Measurements from ENCODE around the gene ARHGEF16. TPM values are rescaled to one million over a fixed set of nuclear protein-coding genes. Genes with fewer than 3 reads are reported as not detected.

The ARHGEF16 gene
- total RNA-seq, 1 experiment from 2014 or later = 11.2 TPM

DNA sequence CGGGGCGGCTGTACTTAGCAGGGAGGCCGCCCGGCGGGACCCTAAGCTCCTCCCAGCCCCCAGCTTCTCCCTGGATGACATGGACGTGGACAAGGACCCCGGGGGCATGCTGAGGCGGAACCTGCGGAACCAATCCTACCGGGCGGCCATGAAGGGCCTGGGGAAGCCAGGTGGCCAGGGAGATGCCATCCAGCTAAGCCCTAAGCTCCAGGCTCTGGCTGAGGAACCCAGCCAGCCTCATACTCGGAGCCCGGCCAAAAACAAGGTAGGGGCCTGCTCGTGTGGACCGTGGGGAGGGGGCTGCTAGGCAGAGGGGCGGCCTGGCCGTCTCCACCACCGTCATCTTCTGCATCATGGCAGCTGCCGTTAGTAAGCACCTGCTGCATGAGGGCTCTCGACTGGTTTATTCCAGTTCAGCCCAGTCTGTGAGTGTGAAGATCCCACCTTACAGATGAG, 9.0 kb downstream of the ARHGEF16 start:
- Histone ChIP-seq H3K27ac (ENCODE audit: low read depth, low read length, poor library complexity, severe bottlenecking) (no peak overlapping the region), H3K4me1 (ENCODE audit: insufficient read depth, low read length, poor library complexity, severe bottlenecking) (no peaks in the 10 kb centered on the region), H3K36me3 (ENCODE audit: insufficient read depth, low read length, poor library complexity, severe bottlenecking) (no peaks in the 10 kb centered on the region), H3K9me3 (ENCODE audit: low read depth, low read length, poor library complexity, severe bottlenecking) (no peaks in the 10 kb centered on the region), H3K27me3 (replicated peaks; ENCODE audit: insufficient read depth, low read depth, low read length, poor library complexity) (no peaks in the 10 kb centered on the region), H3K4me3 (ENCODE audit: low read depth, low read length, poor library complexity, severe bottlenecking) (no peak overlapping the region)
- BruUV-seq (replicated peaks) = no TSS peak
- POLR2A ChIA-PET (ENCODE audit: low non-redundant PET) = no interaction called here
- no peak for DNase-seq (ENCODE audit: low spot score)
- CTCF ChIA-PET = interaction anchor here (1.1 kb wide), 1 partner anchor 10 kb away, joined by 5 read pairs; no protein-coding TSS in a partner anchor
- intact Hi-C loops (cut with micrococcal nuclease; ENCODE audit: unreplicated experiment) = no loop called here
- TF ChIP-seq, protein P1, sequence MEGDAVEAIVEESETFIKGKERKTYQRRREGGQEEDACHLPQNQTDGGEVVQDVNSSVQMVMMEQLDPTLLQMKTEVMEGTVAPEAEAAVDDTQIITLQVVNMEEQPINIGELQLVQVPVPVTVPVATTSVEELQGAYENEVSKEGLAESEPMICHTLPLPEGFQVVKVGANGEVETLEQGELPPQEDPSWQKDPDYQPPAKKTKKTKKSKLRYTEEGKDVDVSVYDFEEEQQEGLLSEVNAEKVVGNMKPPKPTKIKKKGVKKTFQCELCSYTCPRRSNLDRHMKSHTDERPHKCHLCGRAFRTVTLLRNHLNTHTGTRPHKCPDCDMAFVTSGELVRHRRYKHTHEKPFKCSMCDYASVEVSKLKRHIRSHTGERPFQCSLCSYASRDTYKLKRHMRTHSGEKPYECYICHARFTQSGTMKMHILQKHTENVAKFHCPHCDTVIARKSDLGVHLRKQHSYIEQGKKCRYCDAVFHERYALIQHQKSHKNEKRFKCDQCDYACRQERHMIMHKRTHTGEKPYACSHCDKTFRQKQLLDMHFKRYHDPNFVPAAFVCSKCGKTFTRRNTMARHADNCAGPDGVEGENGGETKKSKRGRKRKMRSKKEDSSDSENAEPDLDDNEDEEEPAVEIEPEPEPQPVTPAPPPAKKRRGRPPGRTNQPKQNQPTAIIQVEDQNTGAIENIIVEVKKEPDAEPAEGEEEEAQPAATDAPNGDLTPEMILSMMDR (conservative IDR thresholded peaks at IDR 0.05; ENCODE audit: low read depth, low read length) = no peak
- no peak for TF ChIP-seq EZH2 (IDR thresholded peaks at IDR 0.05; ENCODE audit: borderline replicate concordance, low read depth, low read length, poor library complexity, severe bottlenecking)

DNA sequence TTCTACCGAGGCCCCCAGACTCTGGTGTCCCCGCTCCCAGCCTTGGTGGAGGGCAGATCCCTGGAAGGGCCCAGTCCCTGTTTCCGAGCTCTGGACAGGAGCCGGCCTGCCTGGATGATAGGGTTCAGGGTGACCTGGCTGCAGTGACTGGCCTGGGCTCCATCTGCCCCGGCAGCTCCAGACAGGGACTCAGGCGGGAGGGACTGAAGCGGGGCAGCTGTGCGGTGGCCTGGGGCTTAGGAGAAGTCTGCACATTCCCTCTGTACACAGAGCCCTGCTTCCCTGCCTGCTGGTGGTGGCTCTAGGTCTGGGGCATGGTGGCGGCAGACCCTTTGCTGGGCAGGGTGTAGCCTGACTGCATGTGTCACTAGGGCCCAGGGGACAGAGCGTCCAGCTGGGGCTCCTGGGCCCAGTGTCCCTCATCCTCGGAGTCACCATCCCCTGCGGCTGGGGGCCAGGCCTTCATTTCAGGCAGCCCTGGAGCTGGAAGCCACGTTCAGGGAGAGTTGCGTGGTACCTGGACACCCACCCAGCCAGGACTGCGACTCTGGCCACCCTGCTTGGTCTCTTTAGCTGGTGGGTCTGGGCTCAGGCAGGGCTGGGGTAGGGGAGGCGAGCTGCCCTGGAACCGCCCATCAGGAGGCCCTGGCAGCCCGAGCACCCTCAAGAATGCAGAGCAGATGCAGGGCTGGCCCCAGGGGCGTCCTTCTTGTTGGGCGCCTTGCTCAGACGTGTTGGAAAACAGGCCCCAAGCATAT, 9.6 kb downstream of the ARHGEF16 start:
- ChIA-PET CTCF (interaction anchor here (1.1 kb wide), 1 partner anchor 11 kb away, joined by 5 read pairs; no protein-coding TSS in a partner anchor), POLR2A (ENCODE audit: low non-redundant PET) (no interaction called here)
- no peaks in the 10 kb centered on the region for H3K9me3 ChIP-seq (ENCODE audit: low read depth, low read length, poor library complexity, severe bottlenecking)
- H3K4me3 ChIP-seq (ENCODE audit: low read depth, low read length, poor library complexity, severe bottlenecking) = no peak overlapping the region
- H3K4me1 ChIP-seq (ENCODE audit: insufficient read depth, low read length, poor library complexity, severe bottlenecking) = no peaks in the 10 kb centered on the region
- no peaks in the 10 kb centered on the region for H3K36me3 ChIP-seq (ENCODE audit: insufficient read depth, low read length, poor library complexity, severe bottlenecking)
- H3K27me3 ChIP-seq (replicated peaks; ENCODE audit: insufficient read depth, low read depth, low read length, poor library complexity) = no peaks in the 10 kb centered on the region
- no peak for TF ChIP-seq EZH2 (IDR thresholded peaks at IDR 0.05; ENCODE audit: borderline replicate concordance, low read depth, low read length, poor library complexity, severe bottlenecking)
- TF ChIP-seq, protein P1 (conservative IDR thresholded peaks at IDR 0.05; ENCODE audit: low read depth, low read length) = no peak
- DNase-seq (ENCODE audit: low spot score) = no peak
- intact Hi-C loops (cut with micrococcal nuclease; ENCODE audit: unreplicated experiment) = no loop called here
- H3K27ac ChIP-seq (ENCODE audit: low read depth, low read length, poor library complexity, severe bottlenecking) = no peak overlapping the region
- BruUV-seq (replicated peaks) = no TSS peak

DNA sequence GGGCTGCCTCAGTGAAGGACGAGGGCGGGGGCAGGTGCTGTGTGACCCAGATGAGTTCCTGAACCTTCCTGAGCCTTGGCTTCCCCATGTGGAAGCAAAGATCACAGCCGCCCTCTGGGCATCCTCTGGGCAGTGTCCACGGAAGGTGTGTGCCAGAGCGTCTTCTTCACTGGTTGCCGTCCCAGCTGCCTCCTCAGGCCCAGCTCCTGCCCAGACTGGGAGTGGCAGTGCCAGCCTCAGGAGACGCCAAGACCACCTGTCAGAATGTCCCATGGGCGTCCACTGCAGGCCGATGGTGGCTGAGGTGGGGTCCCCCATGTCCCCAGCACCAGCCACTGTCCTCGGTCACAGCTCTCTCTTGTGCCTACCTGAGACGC, 10.2 kb downstream of the ARHGEF16 start:
- BruUV-seq (replicated peaks) = no TSS peak
- intact Hi-C loops (cut with micrococcal nuclease; ENCODE audit: unreplicated experiment) = no loop called here
- no peak overlapping the region for H3K4me3 ChIP-seq (ENCODE audit: low read depth, low read length, poor library complexity, severe bottlenecking)
- H3K9me3 ChIP-seq (ENCODE audit: low read depth, low read length, poor library complexity, severe bottlenecking) = no peaks in the 10 kb centered on the region
- H3K27me3 ChIP-seq (replicated peaks; ENCODE audit: insufficient read depth, low read depth, low read length, poor library complexity) = no peaks in the 10 kb centered on the region
- H3K27ac ChIP-seq (ENCODE audit: low read depth, low read length, poor library complexity, severe bottlenecking) = no peak overlapping the region
- TF ChIP-seq EZH2 (IDR thresholded peaks at IDR 0.05; ENCODE audit: borderline replicate concordance, low read depth, low read length, poor library complexity, severe bottlenecking) = no peak
- TF ChIP-seq, protein P1 (conservative IDR thresholded peaks at IDR 0.05; ENCODE audit: low read depth, low read length) = no peak
- POLR2A ChIA-PET (ENCODE audit: low non-redundant PET) = no interaction called here
- DNase-seq (ENCODE audit: low spot score) = no peak
- CTCF ChIA-PET = no interaction called here
- no peaks in the 10 kb centered on the region for H3K36me3 ChIP-seq (ENCODE audit: insufficient read depth, low read length, poor library complexity, severe bottlenecking)
- H3K4me1 ChIP-seq (ENCODE audit: insufficient read depth, low read length, poor library complexity, severe bottlenecking) = no peaks in the 10 kb centered on the region
